ENCODE results near the gene MTCL1.

Gene MTCL1

DNA sequence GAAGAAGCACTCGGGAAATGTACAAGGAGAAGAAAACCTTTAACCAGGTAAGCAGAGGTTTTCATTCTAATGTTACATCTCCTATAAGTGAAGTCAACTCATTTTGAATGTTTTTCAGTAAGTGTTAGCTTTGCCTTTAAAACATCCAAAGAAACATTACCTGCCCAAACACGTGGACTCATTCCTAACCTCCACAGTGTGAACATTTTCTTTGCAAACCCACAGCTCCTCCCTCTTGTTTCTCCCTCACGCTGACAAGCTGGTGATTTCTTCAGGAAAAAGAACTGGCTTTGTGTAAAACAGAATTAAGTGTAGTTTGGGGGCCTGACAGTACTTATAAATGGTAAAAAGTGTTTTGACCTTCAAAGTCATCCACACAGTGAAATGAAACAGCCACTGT, 72.5 kb downstream of the MTCL1 start:
- Histone ChIP-seq H3K36me3 (ENCODE audit: control insufficient read depth, insufficient read depth, low read length) (peaks cover 24% of the 10 kb centered on the region), H3K9me3 (ENCODE audit: control insufficient read depth, insufficient read depth, low read length) (no peaks in the 10 kb centered on the region), H3K27me3 (ENCODE audit: control insufficient read depth, insufficient read depth, low read length) (no peaks in the 10 kb centered on the region), H3K9ac (ENCODE audit: low read depth, low read length) (peak overlapping the region; percentile 33; the same call in 1 of the 2 replicates), H3K4me1 (ENCODE audit: control insufficient read depth, insufficient read depth, low read length) (peaks cover 25% of the 10 kb centered on the region), H3K27ac (ENCODE audit: low read depth, low read length) (peak overlapping the region; percentile 87), H3K4me3 (ENCODE audit: low read depth, low read length) (no peak overlapping the region)

DNA sequence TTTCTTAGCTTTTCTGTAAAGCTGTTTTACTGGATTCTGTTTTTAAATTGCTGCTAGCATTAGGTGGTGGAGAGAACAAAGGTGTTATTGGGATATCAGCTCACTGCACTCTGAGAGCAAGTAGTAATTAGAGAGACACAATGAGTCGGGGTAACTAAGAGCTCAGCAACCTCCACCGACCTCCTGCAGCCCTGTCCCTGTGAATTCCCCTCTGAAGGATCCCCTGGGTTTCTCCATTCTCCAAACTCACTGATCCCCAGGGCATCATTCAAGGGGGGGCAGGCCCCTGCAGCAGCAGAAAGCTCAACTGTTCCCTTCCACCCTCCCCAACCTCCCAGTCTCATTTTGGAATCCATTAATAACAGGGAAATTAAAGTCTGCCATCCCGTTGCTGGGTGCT, 73.0 kb downstream of the MTCL1 start:
- Histone ChIP-seq H3K4me3 (ENCODE audit: low read depth, low read length) (no peak overlapping the region), H3K9ac (ENCODE audit: low read depth, low read length) (0 out of 2 replicates have a peak overlapping the region, but pooled peaks have one; percentile 33), H3K36me3 (ENCODE audit: control insufficient read depth, insufficient read depth, low read length) (peaks cover 25% of the 10 kb centered on the region), H3K9me3 (ENCODE audit: control insufficient read depth, insufficient read depth, low read length) (no peaks in the 10 kb centered on the region), H3K27me3 (ENCODE audit: control insufficient read depth, insufficient read depth, low read length) (no peaks in the 10 kb centered on the region), H3K4me1 (ENCODE audit: control insufficient read depth, insufficient read depth, low read length) (peaks cover 25% of the 10 kb centered on the region), H3K27ac (ENCODE audit: low read depth, low read length) (peak overlapping the region; percentile 87)

DNA sequence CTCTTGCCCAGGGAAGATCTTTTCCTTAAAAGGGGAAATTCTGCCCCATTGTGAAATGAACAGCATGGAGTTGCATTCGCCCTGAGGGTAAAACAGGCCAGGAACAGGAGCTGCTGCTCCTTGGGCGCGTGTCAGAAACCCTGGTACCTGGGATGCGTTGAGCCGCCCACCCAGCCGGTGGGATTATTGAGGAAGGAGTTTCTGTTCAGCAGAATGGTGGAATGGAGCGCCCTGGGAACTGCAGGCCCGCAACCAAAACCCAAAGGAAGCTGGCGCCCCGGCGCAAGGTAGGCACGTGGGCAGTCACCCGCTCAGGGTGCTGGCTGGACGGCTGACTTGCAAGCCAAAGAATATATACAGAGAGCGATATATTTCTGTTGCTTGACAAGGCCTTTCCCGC, 73.5 kb downstream of the MTCL1 start:
- H3K27me3 ChIP-seq (ENCODE audit: control insufficient read depth, insufficient read depth, low read length): no peaks in the 10 kb centered on the region
- H3K9me3 ChIP-seq (ENCODE audit: control insufficient read depth, insufficient read depth, low read length): no peaks in the 10 kb centered on the region
- H3K9ac ChIP-seq (ENCODE audit: low read depth, low read length): no peak overlapping the region
- H3K4me3 ChIP-seq (ENCODE audit: low read depth, low read length): no peak overlapping the region
- H3K4me1 ChIP-seq (ENCODE audit: control insufficient read depth, insufficient read depth, low read length): peaks cover 22% of the 10 kb centered on the region
- peak overlapping the region; percentile 87 for H3K27ac ChIP-seq (ENCODE audit: low read depth, low read length)
- H3K36me3 ChIP-seq (ENCODE audit: control insufficient read depth, insufficient read depth, low read length): peaks cover 29% of the 10 kb centered on the region

DNA sequence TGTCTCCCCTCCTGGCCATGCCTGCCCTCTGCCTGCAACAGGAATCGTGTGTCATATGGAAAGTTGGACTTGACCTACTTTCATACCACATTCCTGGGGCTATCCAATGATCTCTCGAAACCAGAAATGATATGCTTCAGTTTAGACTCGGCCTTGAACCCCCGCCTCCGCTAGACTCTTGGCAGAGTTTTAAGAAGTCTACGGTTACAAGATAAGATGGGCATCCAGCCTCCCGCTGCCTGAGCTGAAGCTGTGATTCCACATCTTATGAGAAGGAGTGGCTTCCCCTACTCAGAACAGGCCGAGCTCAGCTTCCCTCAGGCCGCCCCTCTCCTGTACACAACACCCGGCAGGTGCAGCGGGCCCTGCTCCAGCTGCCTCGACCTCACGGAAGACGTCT, 73.9 kb downstream of the MTCL1 start:
- Histone ChIP-seq H3K27ac (ENCODE audit: low read depth, low read length) (peak overlapping the region; percentile 87), H3K36me3 (ENCODE audit: control insufficient read depth, insufficient read depth, low read length) (peaks cover 33% of the 10 kb centered on the region), H3K27me3 (ENCODE audit: control insufficient read depth, insufficient read depth, low read length) (no peaks in the 10 kb centered on the region), H3K4me1 (ENCODE audit: control insufficient read depth, insufficient read depth, low read length) (peaks cover 18% of the 10 kb centered on the region), H3K9me3 (ENCODE audit: control insufficient read depth, insufficient read depth, low read length) (no peaks in the 10 kb centered on the region), H3K4me3 (ENCODE audit: low read depth, low read length) (no peak overlapping the region), H3K9ac (ENCODE audit: low read depth, low read length) (no peak overlapping the region)

DNA sequence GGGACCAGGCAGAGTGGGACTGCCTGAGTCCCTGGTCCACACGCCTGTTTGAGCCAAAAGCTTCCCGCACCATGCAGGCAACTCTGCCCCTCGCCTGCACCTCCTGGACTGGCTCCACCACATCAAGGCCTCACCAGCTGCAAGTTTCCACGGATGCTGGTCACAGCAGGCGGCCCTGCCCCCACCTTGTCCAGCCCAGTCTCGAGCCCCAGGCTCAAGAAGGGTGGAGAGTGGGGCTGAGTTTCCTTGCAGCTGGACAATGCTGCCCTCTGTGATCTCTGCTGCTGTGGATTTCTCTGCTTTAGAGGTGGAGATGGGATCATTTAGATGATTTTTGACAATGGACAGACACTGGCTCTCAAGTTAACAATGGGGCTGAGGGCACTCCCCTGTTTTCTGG, 74.9 kb downstream of the MTCL1 start:
- Histone ChIP-seq H3K27me3 (ENCODE audit: control insufficient read depth, insufficient read depth, low read length) (no peaks in the 10 kb centered on the region), H3K4me3 (ENCODE audit: low read depth, low read length) (no peak overlapping the region), H3K4me1 (ENCODE audit: control insufficient read depth, insufficient read depth, low read length) (peaks cover 16% of the 10 kb centered on the region), H3K36me3 (ENCODE audit: control insufficient read depth, insufficient read depth, low read length) (peaks cover 42% of the 10 kb centered on the region), H3K27ac (ENCODE audit: low read depth, low read length) (no peak overlapping the region), H3K9ac (ENCODE audit: low read depth, low read length) (no peak overlapping the region), H3K9me3 (ENCODE audit: control insufficient read depth, insufficient read depth, low read length) (no peaks in the 10 kb centered on the region)

DNA sequence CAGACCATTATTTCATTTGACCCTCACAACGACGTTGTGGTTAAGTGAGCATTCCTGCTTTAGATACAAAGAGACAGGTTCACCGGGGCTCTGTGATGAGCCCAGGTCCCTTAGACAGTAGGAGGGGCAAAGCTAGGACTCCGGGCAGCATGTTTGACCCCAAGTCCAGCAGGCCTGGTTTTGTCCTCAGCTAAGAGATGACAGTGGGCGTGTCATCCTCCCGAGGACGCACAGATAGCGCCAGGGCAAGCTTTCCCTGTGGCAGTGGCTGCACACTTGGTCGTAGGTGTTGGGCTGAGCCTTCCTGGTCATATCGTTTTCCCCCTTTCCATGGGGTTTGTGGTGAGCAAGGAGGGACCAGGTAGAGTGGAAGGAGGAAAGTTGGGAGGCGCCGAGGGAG, 76.3 kb downstream of the MTCL1 start:
- Histone ChIP-seq H3K9ac (ENCODE audit: low read depth, low read length) (no peak overlapping the region), H3K9me3 (ENCODE audit: control insufficient read depth, insufficient read depth, low read length) (no peaks in the 10 kb centered on the region), H3K27ac (ENCODE audit: low read depth, low read length) (no peak overlapping the region), H3K36me3 (ENCODE audit: control insufficient read depth, insufficient read depth, low read length) (peaks cover 54% of the 10 kb centered on the region), H3K27me3 (ENCODE audit: control insufficient read depth, insufficient read depth, low read length) (no peaks in the 10 kb centered on the region), H3K4me1 (ENCODE audit: control insufficient read depth, insufficient read depth, low read length) (peaks cover 16% of the 10 kb centered on the region), H3K4me3 (ENCODE audit: low read depth, low read length) (no peak overlapping the region)

DNA sequence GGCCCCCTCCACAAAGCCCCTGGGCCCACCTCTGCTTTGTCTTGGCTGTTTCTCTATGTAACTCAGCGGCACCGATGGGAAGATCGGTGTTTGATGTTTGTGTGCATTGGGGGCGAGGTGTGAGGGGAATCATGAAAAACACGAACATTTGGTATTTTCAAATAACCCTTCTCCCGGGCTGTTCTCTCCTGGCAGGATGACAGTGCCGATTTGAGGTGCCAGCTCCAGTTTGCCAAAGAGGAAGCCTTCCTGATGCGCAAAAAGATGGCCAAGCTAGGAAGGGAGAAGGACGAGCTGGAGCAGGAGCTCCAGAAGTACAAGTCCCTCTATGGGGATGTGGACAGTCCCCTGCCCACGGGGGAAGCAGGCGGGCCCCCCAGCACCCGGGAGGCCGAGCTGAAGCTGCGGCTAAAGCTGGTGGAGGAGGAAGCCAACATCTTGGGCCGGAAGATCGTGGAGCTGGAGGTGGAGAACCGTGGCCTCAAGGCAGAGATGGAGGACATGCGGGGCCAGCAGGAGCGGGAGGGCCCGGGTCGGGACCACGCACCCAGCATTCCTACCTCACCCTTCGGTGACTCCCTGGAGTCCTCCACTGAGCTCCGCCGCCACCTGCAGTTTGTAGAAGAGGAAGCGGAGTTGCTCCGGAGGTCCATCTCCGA, 78.1 kb downstream of the MTCL1 start:
- Histone ChIP-seq H3K27me3 (ENCODE audit: control insufficient read depth, insufficient read depth, low read length) (no peaks in the 10 kb centered on the region), H3K27ac (ENCODE audit: low read depth, low read length) (no peak overlapping the region), H3K9ac (ENCODE audit: low read depth, low read length) (no peak overlapping the region), H3K9me3 (ENCODE audit: control insufficient read depth, insufficient read depth, low read length) (no peaks in the 10 kb centered on the region), H3K4me3 (ENCODE audit: low read depth, low read length) (no peak overlapping the region), H3K36me3 (ENCODE audit: control insufficient read depth, insufficient read depth, low read length) (peaks cover 68% of the 10 kb centered on the region), H3K4me1 (ENCODE audit: control insufficient read depth, insufficient read depth, low read length) (peaks cover 6% of the 10 kb centered on the region; the same call in 1 of the 2 replicates)

DNA sequence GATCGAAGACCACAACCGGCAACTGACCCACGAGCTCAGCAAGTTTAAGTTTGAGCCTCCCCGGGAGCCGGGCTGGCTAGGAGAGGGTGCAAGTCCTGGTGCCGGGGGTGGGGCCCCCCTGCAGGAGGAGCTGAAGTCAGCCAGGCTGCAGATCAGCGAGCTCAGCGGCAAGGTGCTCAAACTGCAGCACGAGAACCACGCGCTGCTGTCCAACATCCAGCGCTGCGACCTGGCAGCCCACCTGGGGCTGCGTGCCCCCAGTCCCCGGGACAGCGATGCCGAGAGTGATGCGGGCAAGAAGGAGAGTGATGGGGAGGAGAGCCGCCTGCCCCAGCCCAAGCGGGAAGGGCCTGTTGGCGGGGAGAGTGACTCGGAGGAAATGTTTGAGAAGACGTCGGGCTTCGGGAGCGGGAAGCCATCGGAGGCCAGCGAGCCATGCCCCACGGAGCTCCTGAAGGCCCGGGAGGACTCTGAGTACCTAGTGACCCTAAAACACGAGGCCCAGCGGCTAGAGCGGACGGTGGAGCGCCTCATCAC, 78.7 kb downstream of the MTCL1 start:
- 0 out of 2 replicates have a peak, but pooled peaks cover under 1% of the 10 kb centered on the region for H3K4me1 ChIP-seq (ENCODE audit: control insufficient read depth, insufficient read depth, low read length)
- H3K36me3 ChIP-seq (ENCODE audit: control insufficient read depth, insufficient read depth, low read length): peaks cover 73% of the 10 kb centered on the region
- no peak overlapping the region for H3K4me3 ChIP-seq (ENCODE audit: low read depth, low read length)
- no peaks in the 10 kb centered on the region for H3K9me3 ChIP-seq (ENCODE audit: control insufficient read depth, insufficient read depth, low read length)
- H3K27ac ChIP-seq (ENCODE audit: low read depth, low read length): no peak overlapping the region
- no peaks in the 10 kb centered on the region for H3K27me3 ChIP-seq (ENCODE audit: control insufficient read depth, insufficient read depth, low read length)
- H3K9ac ChIP-seq (ENCODE audit: low read depth, low read length): no peak overlapping the region

DNA sequence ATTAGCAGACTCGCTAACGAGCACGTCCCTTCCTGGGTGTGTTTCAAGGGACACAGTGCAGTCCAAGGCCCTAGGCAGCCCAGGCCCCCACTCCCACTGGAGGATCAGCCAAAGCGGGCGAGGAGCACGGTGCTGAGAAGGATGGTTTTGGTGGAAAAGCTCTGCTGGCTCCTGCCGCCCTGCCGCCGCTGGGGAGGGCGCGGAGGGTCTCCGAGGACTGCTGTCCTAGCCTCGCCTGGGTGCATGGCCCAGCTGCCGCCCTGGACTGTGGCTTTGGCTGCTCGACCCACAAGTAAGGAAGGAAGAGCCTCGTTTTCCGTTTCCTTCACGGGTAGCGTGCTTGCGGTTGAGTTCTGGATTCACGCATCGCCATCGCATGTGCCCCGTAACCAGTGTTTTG, 79.9 kb downstream of the MTCL1 start:
- Histone ChIP-seq H3K9ac (ENCODE audit: low read depth, low read length) (no peak overlapping the region), H3K36me3 (ENCODE audit: control insufficient read depth, insufficient read depth, low read length) (peaks cover 67% of the 10 kb centered on the region), H3K9me3 (ENCODE audit: control insufficient read depth, insufficient read depth, low read length) (no peaks in the 10 kb centered on the region), H3K27ac (ENCODE audit: low read depth, low read length) (no peak overlapping the region), H3K27me3 (ENCODE audit: control insufficient read depth, insufficient read depth, low read length) (no peaks in the 10 kb centered on the region), H3K4me3 (ENCODE audit: low read depth, low read length) (no peak overlapping the region), H3K4me1 (ENCODE audit: control insufficient read depth, insufficient read depth, low read length) (no peaks in the 10 kb centered on the region)

DNA sequence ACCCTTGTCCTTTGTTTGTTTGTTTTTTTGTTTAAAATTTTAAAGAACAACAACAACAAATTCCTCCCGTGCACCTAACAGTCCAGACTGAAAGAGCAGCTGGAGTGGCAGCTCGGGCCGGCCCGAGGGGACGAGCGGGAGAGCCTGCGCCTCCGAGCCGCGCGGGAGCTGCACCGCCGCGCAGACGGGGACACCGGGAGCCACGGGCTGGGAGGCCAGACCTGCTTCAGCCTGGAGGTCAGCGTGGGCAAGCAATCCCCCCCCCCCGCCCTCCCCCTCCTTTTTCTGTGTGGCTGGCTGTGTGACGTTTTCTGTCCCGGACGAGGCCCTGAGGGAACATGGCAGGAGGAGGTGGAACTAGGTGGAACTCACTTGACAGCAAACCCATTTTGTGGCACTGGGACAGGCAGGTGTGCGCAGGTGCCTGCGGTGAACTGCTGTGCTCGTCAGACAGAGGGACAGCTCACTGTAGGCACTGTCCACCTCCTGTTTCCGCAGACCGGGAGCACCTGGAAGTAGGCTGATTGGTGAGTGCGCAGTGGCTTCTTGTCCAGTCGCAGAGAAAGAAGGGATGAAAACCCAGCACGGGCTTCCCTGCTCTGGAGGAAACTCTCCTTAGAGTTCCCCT, 80.6 kb downstream of the MTCL1 start:
- Histone ChIP-seq H3K27ac (ENCODE audit: low read depth, low read length) (no peak overlapping the region), H3K36me3 (ENCODE audit: control insufficient read depth, insufficient read depth, low read length) (peaks cover 64% of the 10 kb centered on the region)

More for the DNA sequence above, 80.6 kb downstream of the MTCL1 start:
- Histone ChIP-seq H3K27me3 (ENCODE audit: control insufficient read depth, insufficient read depth, low read length) (no peaks in the 10 kb centered on the region), H3K9ac (ENCODE audit: low read depth, low read length) (no peak overlapping the region), H3K9me3 (ENCODE audit: control insufficient read depth, insufficient read depth, low read length) (no peaks in the 10 kb centered on the region), H3K4me3 (ENCODE audit: low read depth, low read length) (no peak overlapping the region), H3K4me1 (ENCODE audit: control insufficient read depth, insufficient read depth, low read length) (peaks cover 2% of the 10 kb centered on the region)
